Panc1 (cell line): ENCODE data around the gene NOTCH2.

Experiments used
- POLR2AphosphoS5 ChIP-seq: IDR thresholded peaks from 2 replicates; pipeline ENCODE4 v1.6.1; 2012; ENCODE audit warnings: mild to moderate bottlenecking, low read depth, low read length, moderate library complexity
- TCF7L2 ChIP-seq: IDR thresholded peaks from 2 replicates; pipeline ENCODE4 v1.6.1; 2011; ENCODE audit warnings: mild to moderate bottlenecking, low read depth, low read length, inconsistent platforms
- TF ChIP-seq, protein P1 (sequence below): fragments of 450-650 bp; IDR thresholded peaks from 2 replicates; pipeline ENCODE4 v1.5.1; 2017; ENCODE audit warnings: mild to moderate bottlenecking
- TF ChIP-seq, protein P2 (sequence below), 2 experiments: IDR thresholded peaks; 2 replicates each; pipeline ENCODE4 v1.6.1; 2011 to 2012; ENCODE audit warnings: low read depth in 2 of 2, control low read depth in 1 of 2, low read length in 1 of 2, mild to moderate bottlenecking in 1 of 2, moderate library complexity in 1 of 2; ENCODE audit not compliant: insufficient read depth in 1 of 2

DNA sequence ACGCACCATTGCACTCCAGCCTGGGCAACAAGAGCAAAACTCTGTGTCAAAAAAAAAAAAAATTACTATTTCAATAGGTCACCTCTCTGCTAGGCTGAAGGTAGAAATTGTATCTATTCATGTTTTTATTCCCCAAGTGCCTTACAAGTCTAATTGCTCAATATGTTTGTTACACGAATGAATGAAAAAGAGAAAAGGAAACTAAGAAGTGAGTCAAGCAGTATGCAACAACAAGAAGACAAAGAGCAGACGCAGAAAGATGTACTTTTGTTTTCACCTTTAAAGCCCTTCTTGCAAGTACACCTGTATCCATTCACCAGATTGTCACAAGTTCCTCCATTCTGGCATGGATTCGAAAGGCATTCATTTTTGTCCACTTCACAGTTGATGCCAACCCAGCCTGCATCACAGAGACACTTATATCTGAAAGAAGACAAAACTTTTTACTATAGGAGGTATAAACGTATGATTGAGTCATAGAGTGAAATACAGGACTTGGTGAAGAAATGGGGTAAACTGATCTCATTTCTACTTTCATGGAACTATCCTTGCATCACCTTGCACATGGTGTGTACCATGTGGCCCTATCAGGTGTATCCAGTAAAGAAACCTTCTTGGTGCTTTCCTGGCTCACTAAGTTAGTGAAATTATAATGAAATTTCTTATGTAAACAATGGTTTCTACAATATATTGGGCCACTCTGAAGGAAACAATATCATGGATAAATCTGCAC lies 116.0 kb downstream of the NOTCH2 start:
- TF ChIP-seq, protein P1, sequence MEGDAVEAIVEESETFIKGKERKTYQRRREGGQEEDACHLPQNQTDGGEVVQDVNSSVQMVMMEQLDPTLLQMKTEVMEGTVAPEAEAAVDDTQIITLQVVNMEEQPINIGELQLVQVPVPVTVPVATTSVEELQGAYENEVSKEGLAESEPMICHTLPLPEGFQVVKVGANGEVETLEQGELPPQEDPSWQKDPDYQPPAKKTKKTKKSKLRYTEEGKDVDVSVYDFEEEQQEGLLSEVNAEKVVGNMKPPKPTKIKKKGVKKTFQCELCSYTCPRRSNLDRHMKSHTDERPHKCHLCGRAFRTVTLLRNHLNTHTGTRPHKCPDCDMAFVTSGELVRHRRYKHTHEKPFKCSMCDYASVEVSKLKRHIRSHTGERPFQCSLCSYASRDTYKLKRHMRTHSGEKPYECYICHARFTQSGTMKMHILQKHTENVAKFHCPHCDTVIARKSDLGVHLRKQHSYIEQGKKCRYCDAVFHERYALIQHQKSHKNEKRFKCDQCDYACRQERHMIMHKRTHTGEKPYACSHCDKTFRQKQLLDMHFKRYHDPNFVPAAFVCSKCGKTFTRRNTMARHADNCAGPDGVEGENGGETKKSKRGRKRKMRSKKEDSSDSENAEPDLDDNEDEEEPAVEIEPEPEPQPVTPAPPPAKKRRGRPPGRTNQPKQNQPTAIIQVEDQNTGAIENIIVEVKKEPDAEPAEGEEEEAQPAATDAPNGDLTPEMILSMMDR = no peak
- no peak for TF ChIP-seq TCF7L2
- no peak for TF ChIP-seq POLR2AphosphoS5
- TF ChIP-seq, protein P2, sequence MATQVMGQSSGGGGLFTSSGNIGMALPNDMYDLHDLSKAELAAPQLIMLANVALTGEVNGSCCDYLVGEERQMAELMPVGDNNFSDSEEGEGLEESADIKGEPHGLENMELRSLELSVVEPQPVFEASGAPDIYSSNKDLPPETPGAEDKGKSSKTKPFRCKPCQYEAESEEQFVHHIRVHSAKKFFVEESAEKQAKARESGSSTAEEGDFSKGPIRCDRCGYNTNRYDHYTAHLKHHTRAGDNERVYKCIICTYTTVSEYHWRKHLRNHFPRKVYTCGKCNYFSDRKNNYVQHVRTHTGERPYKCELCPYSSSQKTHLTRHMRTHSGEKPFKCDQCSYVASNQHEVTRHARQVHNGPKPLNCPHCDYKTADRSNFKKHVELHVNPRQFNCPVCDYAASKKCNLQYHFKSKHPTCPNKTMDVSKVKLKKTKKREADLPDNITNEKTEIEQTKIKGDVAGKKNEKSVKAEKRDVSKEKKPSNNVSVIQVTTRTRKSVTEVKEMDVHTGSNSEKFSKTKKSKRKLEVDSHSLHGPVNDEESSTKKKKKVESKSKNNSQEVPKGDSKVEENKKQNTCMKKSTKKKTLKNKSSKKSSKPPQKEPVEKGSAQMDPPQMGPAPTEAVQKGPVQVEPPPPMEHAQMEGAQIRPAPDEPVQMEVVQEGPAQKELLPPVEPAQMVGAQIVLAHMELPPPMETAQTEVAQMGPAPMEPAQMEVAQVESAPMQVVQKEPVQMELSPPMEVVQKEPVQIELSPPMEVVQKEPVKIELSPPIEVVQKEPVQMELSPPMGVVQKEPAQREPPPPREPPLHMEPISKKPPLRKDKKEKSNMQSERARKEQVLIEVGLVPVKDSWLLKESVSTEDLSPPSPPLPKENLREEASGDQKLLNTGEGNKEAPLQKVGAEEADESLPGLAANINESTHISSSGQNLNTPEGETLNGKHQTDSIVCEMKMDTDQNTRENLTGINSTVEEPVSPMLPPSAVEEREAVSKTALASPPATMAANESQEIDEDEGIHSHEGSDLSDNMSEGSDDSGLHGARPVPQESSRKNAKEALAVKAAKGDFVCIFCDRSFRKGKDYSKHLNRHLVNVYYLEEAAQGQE (IDR thresholded peaks at IDR 0.05; ENCODE audit: insufficient read depth in 1 of 2, low read depth in 2 of 2, low read length in 1 of 2) = no peak
